ENCODE data around the gene EFNA2.

- TF ChIP-seq CTCF (IDR thresholded peaks at IDR 0.05; ENCODE audit: insufficient read depth, low read length, poor library complexity, severe bottlenecking) = no peak
- TF ChIP-seq EZH2phosphoT487 (conservative IDR thresholded peaks at IDR 0.05; ENCODE audit: low read length) = no peak
Observed at GRCh38 chr19:1268226-1269064, 17.2 kb upstream of the EFNA2 start.

Data from SU-DHL-6 (cell line).